HCT116 (cell line): ENCODE data around the gene EIF3I. TPM values are rescaled to one million over a fixed set of nuclear protein-coding genes. Genes with fewer than 3 reads are reported as not detected.

Experiments used
- ATAC-seq: fragments of 200-7000 bp; cut with Tn5 transposase; 2 replicates; pipeline ENCODE4 v1.9.1; 2020; ENCODE audit warnings: mild to moderate bottlenecking, moderate library complexity
- BruUV-seq: library from RNA; stranded (reverse); fragments of 400-500 nt; replicated peaks from 2 replicates; lab custom pipeline; 2021; lab: Mats Ljungman, UMichigan
- CTCF ChIA-PET: fragments of 300-600 bp; sonication (Branson Sonifier 250); formaldehyde crosslinking; loops from one replicate; lab custom pipeline; 2021; ENCODE audit warnings: antibody characterized with exemption; lab: Charles Lee
- POLR2A ChIA-PET: fragments of 300-600, 350-600 bp; sonication (Branson Sonifier 250); formaldehyde crosslinking; loops from one replicate; lab custom pipeline; 2021; ENCODE audit warnings: antibody characterized with exemption; lab: Charles Lee
- RAD21 ChIA-PET, 2 experiments: fragments of 300-600 bp; sonication (Branson Sonifier 250); formaldehyde crosslinking; loops; one replicate each; lab custom pipeline; 2023; ENCODE audit warnings: low total read pairs in 2 of 2; ENCODE audit not compliant: uncharacterized antibody in 2 of 2, unreplicated experiment in 2 of 2, low non-redundant PET in 1 of 2; lab: Charles Lee
- DNase-seq: peaks from one replicate; pipeline ENCODE4 v3.0.0-alpha.2; 2010; ENCODE audit warnings: low read depth, low spot score
- H2AFZ ChIP-seq: fragments of 200-600 bp; shearing (Covaris generic), sonication (generic); 2 replicates; pipeline ENCODE4 v1.6.1; 2017; ENCODE audit warnings: low read depth, mixed run types, mixed read lengths, antibody characterized with exemption, low read length; ENCODE audit not compliant: poor library complexity, severe bottlenecking
- H3K27ac ChIP-seq: 2 replicates; pipeline ENCODE4 v1.5.1; 2012; ENCODE audit warnings: low read depth, low read length
- H3K27me3 ChIP-seq: fragments of 200-600 bp; sonication (generic); 2 replicates; pipeline ENCODE4 v1.6.1; 2016; ENCODE audit warnings: mixed run types, low read length, mixed read lengths; ENCODE audit not compliant: insufficient read depth
- H3K36me3 ChIP-seq, 2 experiments: fragments of 200-500 bp in 1 of 2; fragments of 200-600 bp in 1 of 2; sonication (Bioruptor generic) in 1 of 2; sonication (generic) in 1 of 2; 2 replicates each; pipeline versions ENCODE4 v1.5.1 to v1.6.1; 2014 to 2016; ENCODE audit warnings: low read length in 2 of 2, inconsistent platforms in 1 of 2, mixed read lengths in 1 of 2, mixed run types in 1 of 2; ENCODE audit not compliant: insufficient read depth in 2 of 2, control insufficient read depth in 1 of 2
- H3K4me1 ChIP-seq, 2 experiments: fragments of 200-600 bp in 1 of 2; sonication (generic) in 1 of 2; 2 replicates each; pipeline versions ENCODE4 v1.5.1 to v1.6.1; 2012 to 2017; ENCODE audit warnings: low read length in 2 of 2, inconsistent platforms in 1 of 2, mild to moderate bottlenecking in 1 of 2, mixed read lengths in 1 of 2, mixed run types in 1 of 2, moderate library complexity in 1 of 2; ENCODE audit not compliant: insufficient read depth in 2 of 2, control insufficient read depth in 1 of 2
- H3K4me2 ChIP-seq: fragments of 200-600 bp; sonication (generic); 2 replicates; pipeline ENCODE4 v1.6.1; 2017; ENCODE audit warnings: mixed run types, low read length, mixed read lengths
- H3K4me3 ChIP-seq, 2 experiments: fragments of 200-600 bp in 1 of 2; sonication (generic) in 1 of 2; replicated peaks in 1 of 2; 2 replicates each; pipeline ENCODE4 v1.5.1; 2011 to 2016; ENCODE audit warnings: low read length in 2 of 2, control low read depth in 1 of 2, low read depth in 1 of 2, mild to moderate bottlenecking in 1 of 2, mixed read lengths in 1 of 2, mixed run types in 1 of 2
- H3K79me2 ChIP-seq: fragments of 200-600 bp; sonication (generic); 2 replicates; pipeline ENCODE4 v1.6.1; 2017; ENCODE audit warnings: mild to moderate bottlenecking, mixed run types, low read length, moderate library complexity, mixed read lengths; ENCODE audit not compliant: insufficient read depth
- H3K9ac ChIP-seq: fragments of 200-600 bp; sonication (generic); 2 replicates; pipeline ENCODE4 v1.6.1; 2016; ENCODE audit warnings: low read length, mixed read lengths
- H3K9me2 ChIP-seq: fragments of 200-600 bp; sonication (generic), shearing (Covaris generic); 2 replicates; pipeline ENCODE4 v1.6.1; 2017; ENCODE audit warnings: mixed run types, mild to moderate bottlenecking, moderate library complexity; ENCODE audit not compliant: insufficient read depth
- H3K9me3 ChIP-seq, 2 experiments: fragments of 200-500 bp in 1 of 2; fragments of 200-600 bp in 1 of 2; sonication (Bioruptor generic) in 1 of 2; sonication (generic) in 1 of 2; 2 replicates each; pipeline ENCODE4 v1.6.1; 2014 to 2017; ENCODE audit warnings: low read length in 2 of 2, mixed read lengths in 2 of 2, inconsistent platforms in 1 of 2, low read depth in 1 of 2, mild to moderate bottlenecking in 1 of 2, mixed run types in 1 of 2, moderate library complexity in 1 of 2; ENCODE audit not compliant: control insufficient read depth in 1 of 2, insufficient read depth in 1 of 2
- H4K20me1 ChIP-seq: fragments of 200-600 bp; sonication (generic), shearing (Covaris generic); 2 replicates; pipeline ENCODE4 v1.6.1; 2017; ENCODE audit warnings: mixed run types, mild to moderate bottlenecking, moderate library complexity; ENCODE audit not compliant: insufficient read depth
- RAD21 ChIP-seq: IDR thresholded peaks from 2 replicates; pipeline ENCODE4 v1.6.1; 2012; ENCODE audit warnings: low read depth, mild to moderate bottlenecking
- intact Hi-C: fragments of 100-400 bp; cut with micrococcal nuclease; formaldehyde crosslinking; loops from 2 replicates; pipeline ENCODE4 v1.10.0; 2022
- total RNA-seq: library from RNA; stranded (reverse); gene quantifications from one replicate; pipeline ENCODE4 v1.2.1, GENCODE V29; 2021; ENCODE audit not compliant: unreplicated experiment
- TF ChIP-seq, protein P1 (sequence below): IDR thresholded peaks from 2 replicates; pipeline ENCODE4 v1.6.1; 2011; ENCODE audit warnings: mild to moderate bottlenecking, low read length, moderate library complexity; ENCODE audit not compliant: insufficient replicate concordance; ENCODE audit errors: extremely low read depth
- TF ChIP-seq, protein P2 (sequence below), 3 experiments: fragments of 200-600 bp in 1 of 3; sonication (generic) in 1 of 3; IDR thresholded peaks in 2 of 3; conservative IDR thresholded peaks in 1 of 3; 2 replicates each; pipeline ENCODE4 v1.5.1; 2012 to 2017; ENCODE audit warnings: low read depth in 2 of 3, low read length in 2 of 3, antibody characterized with exemption in 1 of 3, borderline replicate concordance in 1 of 3, control low read depth in 1 of 3, mild to moderate bottlenecking in 1 of 3, mixed read lengths in 1 of 3, mixed run types in 1 of 3, moderate library complexity in 1 of 3; ENCODE audit not compliant: insufficient read depth in 1 of 3

EIF3I gene
- total RNA-seq, 1 experiment from 2014 or later: 323 TPM

DNA sequence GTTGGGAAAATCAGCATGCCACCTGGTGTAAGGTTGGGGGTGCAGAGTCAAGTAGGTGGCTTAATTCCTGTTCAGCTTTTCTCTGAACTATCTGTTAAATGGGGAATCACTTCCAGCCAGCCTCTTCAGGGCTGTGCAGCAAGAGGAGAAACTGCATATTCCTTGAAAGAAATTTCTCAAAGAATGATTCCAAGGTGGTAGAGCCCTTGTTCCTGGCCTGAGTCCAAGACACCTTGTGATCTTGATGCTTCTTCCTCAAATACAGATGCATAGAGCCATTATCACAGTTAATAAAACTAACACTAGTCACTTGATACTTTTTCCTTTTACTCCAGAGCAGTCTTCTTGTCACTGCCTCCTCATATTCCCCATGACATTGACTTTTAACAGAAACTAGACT lies 37.6 kb upstream of the EIF3I start:
- Histone ChIP-seq H3K36me3 (peaks cover 55 to 73% of the 10 kb centered on the region in 2 experiments), H3K27ac (no peak overlapping the region), H3K9ac (no peak overlapping the region), H3K4me3 (no peak overlapping the region), H2AFZ (no peak overlapping the region), H3K9me3 (no peaks in the 10 kb centered on the region), H4K20me1 (peaks cover 15% of the 10 kb centered on the region; the same call in 1 of the 2 replicates), H3K9me2 (no peaks in the 10 kb centered on the region), H3K4me2 (no peak overlapping the region), H3K27me3 (no peaks in the 10 kb centered on the region), H3K4me1 (peaks cover 9 to 21% of the 10 kb centered on the region in 2 experiments), H3K79me2 (peaks cover 86% of the 10 kb centered on the region)
- BruUV-seq: no TSS peak
- intact Hi-C loops: no loop called here
- no peak for DNase-seq
- no peak for TF ChIP-seq RAD21
- ChIA-PET CTCF (no interaction called here), POLR2A (interaction anchor here (0.6 kb wide), 1 partner anchor 192 kb away, joined by 3 read pairs; no protein-coding TSS in a partner anchor), RAD21 (no interaction called here)
- no peak for ATAC-seq

DNA sequence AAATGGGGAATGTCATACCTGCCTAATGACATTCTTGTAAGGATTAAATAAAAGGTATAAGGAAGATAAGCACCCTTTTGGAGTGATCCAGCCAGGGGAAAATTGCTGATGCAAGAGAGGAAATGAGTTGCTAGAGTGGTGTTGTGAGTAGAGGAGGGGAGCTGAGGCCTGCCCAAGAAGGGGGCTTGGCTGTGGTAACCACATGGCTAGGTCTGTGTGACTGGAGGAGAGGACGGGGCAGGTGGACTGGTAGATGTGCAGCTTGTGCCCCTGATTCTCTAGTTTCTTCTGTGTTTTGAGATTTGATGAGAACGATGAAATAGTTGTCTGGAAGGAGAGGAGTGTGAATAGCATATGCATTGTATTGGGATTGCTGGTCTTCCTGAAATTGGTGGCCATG lies 36.1 kb upstream of the EIF3I start:
- Histone ChIP-seq H3K4me2 (no peak overlapping the region), H3K79me2 (peaks cover 81% of the 10 kb centered on the region)
- intact Hi-C loops: no loop called here
- RAD21 ChIA-PET: no interaction called here
- DNase-seq: no peak
- TF ChIP-seq, protein P1, sequence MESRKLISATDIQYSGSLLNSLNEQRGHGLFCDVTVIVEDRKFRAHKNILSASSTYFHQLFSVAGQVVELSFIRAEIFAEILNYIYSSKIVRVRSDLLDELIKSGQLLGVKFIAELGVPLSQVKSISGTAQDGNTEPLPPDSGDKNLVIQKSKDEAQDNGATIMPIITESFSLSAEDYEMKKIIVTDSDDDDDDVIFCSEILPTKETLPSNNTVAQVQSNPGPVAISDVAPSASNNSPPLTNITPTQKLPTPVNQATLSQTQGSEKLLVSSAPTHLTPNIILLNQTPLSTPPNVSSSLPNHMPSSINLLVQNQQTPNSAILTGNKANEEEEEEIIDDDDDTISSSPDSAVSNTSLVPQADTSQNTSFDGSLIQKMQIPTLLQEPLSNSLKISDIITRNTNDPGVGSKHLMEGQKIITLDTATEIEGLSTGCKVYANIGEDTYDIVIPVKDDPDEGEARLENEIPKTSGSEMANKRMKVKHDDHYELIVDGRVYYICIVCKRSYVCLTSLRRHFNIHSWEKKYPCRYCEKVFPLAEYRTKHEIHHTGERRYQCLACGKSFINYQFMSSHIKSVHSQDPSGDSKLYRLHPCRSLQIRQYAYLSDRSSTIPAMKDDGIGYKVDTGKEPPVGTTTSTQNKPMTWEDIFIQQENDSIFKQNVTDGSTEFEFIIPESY: no peak
- TF ChIP-seq, protein P2, sequence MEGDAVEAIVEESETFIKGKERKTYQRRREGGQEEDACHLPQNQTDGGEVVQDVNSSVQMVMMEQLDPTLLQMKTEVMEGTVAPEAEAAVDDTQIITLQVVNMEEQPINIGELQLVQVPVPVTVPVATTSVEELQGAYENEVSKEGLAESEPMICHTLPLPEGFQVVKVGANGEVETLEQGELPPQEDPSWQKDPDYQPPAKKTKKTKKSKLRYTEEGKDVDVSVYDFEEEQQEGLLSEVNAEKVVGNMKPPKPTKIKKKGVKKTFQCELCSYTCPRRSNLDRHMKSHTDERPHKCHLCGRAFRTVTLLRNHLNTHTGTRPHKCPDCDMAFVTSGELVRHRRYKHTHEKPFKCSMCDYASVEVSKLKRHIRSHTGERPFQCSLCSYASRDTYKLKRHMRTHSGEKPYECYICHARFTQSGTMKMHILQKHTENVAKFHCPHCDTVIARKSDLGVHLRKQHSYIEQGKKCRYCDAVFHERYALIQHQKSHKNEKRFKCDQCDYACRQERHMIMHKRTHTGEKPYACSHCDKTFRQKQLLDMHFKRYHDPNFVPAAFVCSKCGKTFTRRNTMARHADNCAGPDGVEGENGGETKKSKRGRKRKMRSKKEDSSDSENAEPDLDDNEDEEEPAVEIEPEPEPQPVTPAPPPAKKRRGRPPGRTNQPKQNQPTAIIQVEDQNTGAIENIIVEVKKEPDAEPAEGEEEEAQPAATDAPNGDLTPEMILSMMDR (IDR thresholded peaks at IDR 0.05 in 2 of 3, conservative IDR thresholded peaks at IDR 0.05 in 1 of 3; ENCODE audit: borderline replicate concordance in 1 of 3, insufficient read depth in 1 of 3, low read depth in 2 of 3, low read length in 2 of 3): no peak
- TF ChIP-seq, all 23 proteins: peak for 0
- no peaks in the 10 kb centered on the region for H3K9me2 ChIP-seq
- H3K9ac ChIP-seq: no peak overlapping the region
- H3K27ac ChIP-seq: no peak overlapping the region
- ChIA-PET CTCF (no interaction called here), POLR2A (no interaction called here)
- H3K4me3 ChIP-seq: no peak overlapping the region
- peaks cover 63 to 78% of the 10 kb centered on the region in 2 experiments for H3K36me3 ChIP-seq
- no peak for ATAC-seq
- no TSS peak for BruUV-seq
- no peak overlapping the region for H2AFZ ChIP-seq
- peaks cover 2 to 11% of the 10 kb centered on the region in 2 experiments for H3K4me1 ChIP-seq
- H3K9me3 ChIP-seq: no peaks in the 10 kb centered on the region
- H3K27me3 ChIP-seq: no peaks in the 10 kb centered on the region
- peaks cover 15% of the 10 kb centered on the region; the same call in 1 of the 2 replicates for H4K20me1 ChIP-seq
